Astrocyte of the cerebellum (primary cell): ENCODE data around the gene RHOT2.

Source experiments
- DNase-seq: peaks from one replicate; pipeline ENCODE4 v3.0.0-alpha.2; 2011; ENCODE audit warnings: low read depth
- H3K4me3 ChIP-seq: 2 replicates; pipeline ENCODE4 v1.5.1; 2011; ENCODE audit warnings: mild to moderate bottlenecking, low read depth, low read length, moderate library complexity
- CTCF ChIP-seq: IDR thresholded peaks from 2 replicates; pipeline ENCODE4 v1.5.1; 2012; ENCODE audit warnings: low read length, low read depth, moderate library complexity, mild to moderate bottlenecking; ENCODE audit errors: missing control alignments
- in situ Hi-C: cut with HindIII; loops from 2 replicates; pipeline ENCODE4 v1.10.0; 2017; ENCODE audit warnings: low sequenced_read_pairs

The RHOT2 gene

GRCh38 chr16:667780-668518 is at the start of gene RHOT2:
Gene RHOT2 (plus strand): TSS chr16:668132. CDS start chr16:668200, 68 bp downstream.
- DNase-seq, result peak; percentile 68
- in situ Hi-C loops, result no loop called here
- TF ChIP-seq CTCF, result peak; percentile 65
- peak within 1 kb of the TSS; percentile 94 for H3K4me3 ChIP-seq

- H3K4me3 ChIP-seq, result no peak overlapping the region
- in situ Hi-C loops, result no loop called here
- no peak for TF ChIP-seq CTCF
- no peak for DNase-seq
These were observed 48.3 kb upstream of the RHOT2 start for GRCh38 chr16:619476-620100.

- H3K4me3 ChIP-seq, result no peak overlapping the region
- DNase-seq, result no peak
- no peak for TF ChIP-seq CTCF
- in situ Hi-C loops, result no loop called here
These were observed 47.0 kb upstream of the RHOT2 start for GRCh38 chr16:620700-621525.

GRCh38 chr16:621526-622105 is 46.3 kb upstream of the RHOT2 start:
- in situ Hi-C loops, result no loop called here
- DNase-seq, result no peak
- no peak overlapping the region for H3K4me3 ChIP-seq
- TF ChIP-seq CTCF, result no peak

- H3K4me3 ChIP-seq, result no peak overlapping the region
- no peak for DNase-seq
- TF ChIP-seq CTCF, result no peak
- in situ Hi-C loops, result no loop called here
These were observed 45.0 kb upstream of the RHOT2 start for GRCh38 chr16:622920-623280.

GRCh38 chr16:624526-625070 is 43.3 kb upstream of the RHOT2 start:
- in situ Hi-C loops, result no loop called here
- no peak overlapping the region for H3K4me3 ChIP-seq
- DNase-seq, result no peak
- TF ChIP-seq CTCF, result no peak
